Measurements from ENCODE around the gene MET.

- no peak for TF ChIP-seq CTCF (IDR thresholded peaks at IDR 0.05)
- TF ChIP-seq POLR2A (IDR thresholded peaks at IDR 0.05) = no peak
These were observed 40.3 kb upstream of the MET start for GRCh38 chr7:116631676-116632075.
